HG02623 (cell line): ENCODE data around the gene DCP1B.

Source experiments
- ATAC-seq: cut with Tn5 transposase; IDR thresholded peaks from one replicate; pipeline ENCODE4 v1.9.1; 2021; ENCODE audit warnings: moderate library complexity; ENCODE audit not compliant: unreplicated experiment

DCP1B gene

DNA sequence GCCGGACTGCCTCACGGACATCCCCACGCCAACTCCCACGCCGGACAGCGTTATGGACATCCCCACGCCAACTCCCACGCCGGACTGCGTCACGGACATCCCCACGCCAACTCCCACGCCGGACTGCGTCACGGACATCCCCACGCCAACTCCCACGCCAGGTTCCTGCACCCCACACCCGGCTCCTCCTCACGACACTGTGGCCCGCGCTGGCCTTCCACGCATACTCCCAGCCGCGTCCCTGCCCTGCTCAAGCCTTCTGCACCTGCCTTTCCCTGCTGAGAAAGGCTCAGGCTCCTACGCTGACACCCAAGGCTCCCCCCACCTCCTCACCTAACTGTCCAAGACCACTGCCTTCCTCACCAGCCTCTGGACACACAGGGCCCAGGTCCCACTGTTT lies 95.5 kb downstream of the DCP1B start:
- no peak for ATAC-seq

DNA sequence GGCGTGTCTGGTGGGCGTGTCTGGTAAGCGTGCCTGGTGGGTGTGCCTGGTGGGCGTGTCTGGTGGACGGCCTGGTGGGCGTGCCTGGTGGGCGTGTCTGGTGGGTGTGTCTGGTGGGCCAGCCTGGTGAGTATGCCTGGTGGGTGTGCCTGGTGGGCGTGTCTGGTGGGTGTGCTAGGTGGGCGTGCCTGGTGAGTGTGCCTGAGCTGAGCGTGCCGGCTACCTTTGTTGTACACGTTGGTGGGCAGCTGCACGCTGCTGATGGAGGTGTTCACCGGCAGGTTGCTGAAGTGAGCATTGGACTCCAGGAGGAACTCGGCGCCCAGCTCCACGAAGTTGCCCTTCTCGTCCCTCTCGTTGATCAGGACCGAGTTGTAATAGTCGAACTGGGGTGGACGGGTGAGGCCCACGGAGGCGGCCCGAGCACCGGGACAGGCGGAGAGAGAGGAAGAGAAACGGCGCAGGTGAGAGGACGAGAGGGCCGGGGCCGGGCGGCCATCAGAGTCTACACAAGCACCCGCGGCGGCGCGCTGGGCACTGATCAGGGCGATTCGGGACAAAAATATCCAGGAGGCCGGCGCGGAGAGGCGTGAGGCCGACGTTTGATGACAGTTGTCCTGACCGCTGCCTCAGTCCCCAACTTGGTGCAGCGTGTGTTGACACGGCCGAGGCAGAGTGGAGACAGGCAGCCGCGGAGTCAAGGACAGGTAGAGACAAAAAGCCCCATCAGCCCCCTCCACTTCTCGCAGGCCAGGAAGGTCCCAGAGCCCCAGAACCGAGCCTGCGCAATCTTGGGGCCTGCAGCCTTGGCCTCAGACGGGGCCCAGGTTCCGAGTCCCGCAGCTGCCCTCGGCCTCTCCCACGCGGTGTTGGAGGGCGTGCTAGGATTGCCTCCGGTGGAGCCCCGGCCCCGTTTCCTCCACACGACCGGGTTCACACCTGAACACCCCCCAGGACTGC lies 96.3 kb downstream of the DCP1B start:
- ATAC-seq, result no peak

DNA sequence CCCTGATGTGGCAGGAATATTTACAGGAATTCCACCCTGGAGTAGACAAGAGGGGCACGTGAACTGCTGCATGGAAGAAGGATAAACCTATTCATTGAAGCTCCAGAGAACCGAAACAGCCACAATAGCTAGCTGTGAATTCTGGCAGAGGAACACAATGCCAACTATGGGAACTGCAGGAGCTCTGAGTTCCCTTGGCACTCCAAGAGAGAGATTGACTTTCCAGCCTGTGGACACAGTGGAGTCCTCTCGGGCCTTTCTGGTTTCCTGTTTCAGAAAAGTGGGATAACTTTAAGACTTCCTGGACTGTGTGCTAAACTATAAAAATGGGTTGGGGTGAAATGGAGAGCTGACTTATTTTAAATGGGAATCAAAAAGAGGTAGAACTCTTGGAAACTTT lies 97.7 kb downstream of the DCP1B start:
- no peak for ATAC-seq

DNA sequence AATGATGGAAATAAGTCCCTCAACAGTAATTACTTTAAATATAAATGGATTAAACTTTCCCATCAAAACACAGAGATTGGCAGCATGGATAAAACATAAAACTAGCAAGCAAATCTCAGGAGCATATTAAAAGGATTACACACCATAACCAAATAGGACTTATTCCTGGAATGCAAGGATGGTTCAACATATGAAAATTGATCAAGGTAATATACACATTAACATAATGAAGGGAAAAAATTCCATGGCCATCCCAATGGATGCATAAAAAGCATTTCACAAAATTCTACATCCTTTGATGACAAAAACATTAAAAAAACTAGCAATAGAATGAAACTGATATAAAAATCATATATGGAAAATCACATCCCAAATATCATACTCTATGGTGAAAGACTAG lies 99.4 kb downstream of the DCP1B start:
- ATAC-seq, result no peak

DNA sequence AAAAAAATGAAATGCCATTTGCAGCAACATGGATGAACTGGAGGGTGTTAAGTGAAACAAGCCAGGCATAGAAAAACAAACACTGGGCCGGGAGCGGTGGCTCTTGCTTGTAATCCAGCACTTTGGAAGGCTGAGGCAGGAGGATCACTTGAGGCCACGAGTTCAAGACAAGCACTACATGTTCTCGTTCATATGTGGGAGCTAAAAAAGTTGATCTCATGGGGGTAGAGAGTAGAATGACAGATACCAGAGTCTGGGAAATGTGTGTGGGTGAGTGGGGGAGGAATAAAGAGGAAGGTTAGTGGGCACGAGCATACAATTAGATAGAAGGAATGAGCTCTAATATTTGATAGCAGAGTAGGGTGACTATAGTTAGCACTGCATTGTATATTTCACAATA lies 107.3 kb downstream of the DCP1B start:
- no peak for ATAC-seq
